Tibial nerve (tissue), 4 donors: ENCODE measurements around the gene JKAMP.

Source experiments
- CTCF ChIP-seq, 5 experiments: fragments of 200-600 bp in 3 of 5; fragments of 450-650 bp in 2 of 5; sonication (generic) in 3 of 5; IDR thresholded peaks; one replicate each; pipeline ENCODE4 v1.5.1; 2016 to 2019; ENCODE audit warnings: antibody characterized with exemption in 5 of 5, mild to moderate bottlenecking in 3 of 5, moderate library complexity in 2 of 5
- EP300 ChIP-seq, 2 donors: sonication (generic); formaldehyde crosslinking; IDR thresholded peaks; one replicate each; pipeline ENCODE4 v1.6.1; 2017; ENCODE audit warnings: antibody characterized with exemption in 2 of 2, mild to moderate bottlenecking in 1 of 2
- POLR2A ChIP-seq, 2 donors: fragments of 450-650 bp; IDR thresholded peaks; one replicate each; pipeline ENCODE4 v1.6.1; 2017; ENCODE audit warnings: antibody characterized with exemption in 2 of 2, mild to moderate bottlenecking in 2 of 2, moderate library complexity in 2 of 2

DNA sequence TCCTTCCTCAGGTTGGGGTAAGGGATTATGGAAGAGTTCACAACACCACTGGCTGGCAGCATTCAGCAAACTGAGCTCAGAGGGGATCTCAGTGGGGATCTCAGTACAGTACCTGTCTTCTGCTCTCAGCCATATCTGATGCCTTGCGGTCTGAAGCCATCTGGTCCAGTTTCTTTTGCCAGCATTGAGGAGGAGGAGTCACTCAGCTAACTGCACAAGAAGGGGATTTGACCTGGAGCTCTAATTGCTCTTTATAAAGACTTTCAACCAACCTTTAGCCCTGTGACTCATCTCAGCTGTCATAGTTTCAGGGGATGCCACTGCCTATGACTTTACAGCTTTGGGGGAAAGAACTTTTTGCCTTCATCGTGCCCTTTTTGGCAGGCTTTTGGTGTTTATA is 44.9 kb downstream of the JKAMP start:
- TF ChIP-seq EP300 (IDR thresholded peaks at IDR 0.05) (no peak), CTCF (IDR thresholded peaks at IDR 0.05) (no peak), POLR2A (IDR thresholded peaks at IDR 0.05) (no peak)
